ENCODE data around the gene GFY.

GFY gene

DNA sequence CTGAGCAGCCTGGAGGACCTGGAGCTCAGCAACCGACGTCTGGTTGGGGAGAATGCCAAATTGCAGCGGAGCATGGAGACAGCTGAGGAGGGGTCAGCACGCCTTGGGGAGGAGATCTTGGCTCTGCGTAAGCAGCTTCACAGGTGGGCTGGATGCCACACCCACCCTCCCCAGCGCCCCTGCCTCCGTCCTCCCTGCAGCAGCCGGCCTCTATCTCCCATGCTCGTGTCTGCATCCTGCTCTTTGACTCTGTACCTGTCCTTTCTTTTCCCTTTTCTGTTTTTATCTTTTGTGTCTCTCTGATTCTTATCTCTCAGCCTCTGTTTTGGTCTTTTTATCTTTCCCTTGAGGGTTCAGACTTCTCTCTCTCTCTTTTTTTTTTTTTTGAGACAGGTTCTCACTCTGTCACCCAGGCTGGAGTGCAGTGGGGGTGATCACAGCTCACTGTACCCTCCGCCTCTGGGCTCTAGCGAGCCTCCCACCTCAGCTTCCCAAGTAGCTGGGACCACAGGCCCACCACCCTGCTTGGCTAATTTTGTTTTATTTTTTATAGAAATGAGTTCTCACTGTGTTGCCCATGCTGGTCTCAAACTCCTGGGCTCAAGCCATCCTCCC is 27.1 kb upstream of the GFY start:
- no peak overlapping the region for H3K27ac Mint-ChIP-seq
- no peak for ATAC-seq (replicated peaks)
- H3K9me3 Mint-ChIP-seq: no peaks in the 10 kb centered on the region
- H3K36me3 Mint-ChIP-seq: no peaks in the 10 kb centered on the region
- no peak for DNase-seq
- H3K4me1 Mint-ChIP-seq: peaks cover 4 to 25% of the 10 kb centered on the region in 2 donors
- peaks cover 5 to 12% of the 10 kb centered on the region in 2 donors for H3K27me3 Mint-ChIP-seq
- H3K4me3 Mint-ChIP-seq: no peak overlapping the region

DNA sequence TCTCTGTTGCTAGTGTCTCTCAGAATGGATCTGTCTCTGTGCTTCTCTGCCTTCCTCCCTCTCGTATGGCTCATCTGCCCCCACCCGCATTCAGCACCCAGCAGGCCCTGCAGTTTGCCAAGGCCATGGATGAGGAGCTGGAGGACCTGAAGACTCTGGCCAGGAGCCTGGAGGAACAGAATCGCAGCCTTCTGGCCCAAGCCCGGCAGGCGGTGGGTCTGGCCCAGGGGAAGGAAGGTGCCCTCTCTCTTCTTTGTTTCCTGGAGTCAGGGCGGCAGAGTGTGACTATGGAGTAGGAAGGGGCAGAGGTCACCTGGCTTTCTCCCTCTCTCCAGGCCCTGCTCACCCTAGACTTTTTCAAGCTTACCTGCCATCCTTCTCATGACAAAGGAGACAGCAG is 26.3 kb upstream of the GFY start:
- H3K36me3 Mint-ChIP-seq: no peaks in the 10 kb centered on the region
- no peak overlapping the region for H3K4me3 Mint-ChIP-seq
- H3K4me1 Mint-ChIP-seq: peaks cover 10 to 33% of the 10 kb centered on the region in 2 donors
- DNase-seq (no peak), ATAC-seq (replicated peaks) (no peak)
- peaks cover 5 to 12% of the 10 kb centered on the region in 2 donors for H3K27me3 Mint-ChIP-seq
- no peaks in the 10 kb centered on the region for H3K9me3 Mint-ChIP-seq
- no peak overlapping the region for H3K27ac Mint-ChIP-seq

DNA sequence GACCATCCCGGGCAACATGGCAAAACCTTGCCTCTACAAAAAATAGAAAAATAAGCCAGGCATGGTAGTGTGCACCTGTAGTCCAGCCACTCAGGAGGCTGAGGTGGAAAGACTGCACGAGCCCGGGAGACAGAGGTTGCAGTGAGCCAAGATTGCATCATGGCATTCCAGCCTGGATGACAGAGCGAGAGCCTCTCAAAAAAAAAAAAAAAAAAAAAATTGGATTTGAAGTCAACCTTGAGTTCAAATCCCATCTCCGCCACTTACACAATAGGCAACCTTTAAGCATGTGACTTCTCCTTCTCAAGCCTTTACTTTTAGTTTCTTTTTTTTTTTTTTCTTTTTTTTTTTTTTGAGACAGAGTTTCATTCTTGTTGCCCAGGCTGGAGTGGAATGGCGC is 25.2 kb upstream of the GFY start:
- no peak for DNase-seq
- Mint-ChIP-seq H3K27ac (no peak overlapping the region), H3K4me1 (peaks cover 11 to 44% of the 10 kb centered on the region in 2 donors)

GRCh38 chr19:49403404-49404187 is 21.6 kb upstream of the GFY start:
- ATAC-seq (replicated peaks) (peak; percentile 90 to 96), DNase-seq (peak; percentile 46)
- Mint-ChIP-seq H3K9me3 (no peaks in the 10 kb centered on the region), H3K27ac (peak overlapping the region; percentile 84), H3K27me3 (peaks cover 3% of the 10 kb centered on the region in 2 donors), H3K4me3 (peak overlapping the region in 1 of 2 donors; percentile 67), H3K4me1 (peaks cover 22 to 53% of the 10 kb centered on the region in 2 donors), H3K36me3 (no peaks in the 10 kb centered on the region)

More for the DNA sequence above, 25.2 kb upstream of the GFY start:
- peaks cover 5 to 12% of the 10 kb centered on the region in 2 donors for H3K27me3 Mint-ChIP-seq
- no peak overlapping the region for H3K4me3 Mint-ChIP-seq
- no peaks in the 10 kb centered on the region for H3K9me3 Mint-ChIP-seq
- ATAC-seq (replicated peaks): no peak
- no peaks in the 10 kb centered on the region for H3K36me3 Mint-ChIP-seq

GRCh38 chr19:49407079-49407478 is 18.1 kb upstream of the GFY start:
- ATAC-seq (replicated peaks): no peak
- no peaks in the 10 kb centered on the region for H3K27me3 Mint-ChIP-seq
- no peaks in the 10 kb centered on the region for H3K36me3 Mint-ChIP-seq

DNA sequence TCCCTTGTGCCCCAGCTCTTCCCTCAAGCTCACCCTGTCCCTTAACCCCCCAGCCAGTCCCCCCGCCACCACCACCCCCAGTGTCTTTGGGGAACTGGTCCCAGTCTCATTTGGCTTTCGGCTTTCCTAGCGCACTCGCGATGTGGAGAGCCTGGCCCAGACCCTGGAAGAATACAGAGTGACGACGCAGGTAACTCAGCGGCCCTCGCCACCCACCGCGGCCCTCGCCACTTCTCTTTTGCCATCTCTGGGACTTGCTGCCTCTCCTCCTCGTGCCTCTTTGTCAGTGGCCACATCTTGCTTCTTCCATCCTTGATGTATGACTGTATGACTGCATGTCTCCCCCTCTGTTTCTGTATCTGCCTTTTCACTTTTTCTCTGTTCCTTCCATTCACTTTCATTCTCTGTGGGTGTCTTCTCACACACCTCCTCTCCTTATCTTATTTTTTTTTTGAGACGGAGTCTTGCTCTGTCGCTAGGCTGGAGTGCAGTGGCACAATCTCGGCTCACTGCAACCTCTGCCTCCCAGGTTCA is 17.6 kb upstream of the GFY start:
- ATAC-seq (replicated peaks) (no peak), DNase-seq (no peak)
- Mint-ChIP-seq H3K27ac (peak overlapping the region; percentile 0), H3K4me3 (no peak overlapping the region), H3K27me3 (no peaks in the 10 kb centered on the region), H3K9me3 (no peaks in the 10 kb centered on the region), H3K4me1 (peaks cover 48 to 79% of the 10 kb centered on the region in 2 donors), H3K36me3 (no peaks in the 10 kb centered on the region)

More at GRCh38 chr19:49407079-49407478, 18.1 kb upstream of the GFY start:
- no peak overlapping the region for H3K27ac Mint-ChIP-seq
- H3K4me3 Mint-ChIP-seq: no peak overlapping the region
- H3K4me1 Mint-ChIP-seq: peaks cover 44 to 75% of the 10 kb centered on the region in 2 donors
- no peak for DNase-seq
- H3K9me3 Mint-ChIP-seq: no peaks in the 10 kb centered on the region

GRCh38 chr19:49408816-49409440 is 16.3 kb upstream of the GFY start:
- no peaks in the 10 kb centered on the region for H3K9me3 Mint-ChIP-seq
- H3K27me3 Mint-ChIP-seq: no peaks in the 10 kb centered on the region
- no peaks in the 10 kb centered on the region for H3K36me3 Mint-ChIP-seq
- peak overlapping the region; percentile 89 for H3K27ac Mint-ChIP-seq
- DNase-seq: no peak
- ATAC-seq (replicated peaks): peak; percentile 47
- H3K4me3 Mint-ChIP-seq: peak overlapping the region; percentile 44 to 62
- peaks cover 42 to 79% of the 10 kb centered on the region in 2 donors for H3K4me1 Mint-ChIP-seq

DNA sequence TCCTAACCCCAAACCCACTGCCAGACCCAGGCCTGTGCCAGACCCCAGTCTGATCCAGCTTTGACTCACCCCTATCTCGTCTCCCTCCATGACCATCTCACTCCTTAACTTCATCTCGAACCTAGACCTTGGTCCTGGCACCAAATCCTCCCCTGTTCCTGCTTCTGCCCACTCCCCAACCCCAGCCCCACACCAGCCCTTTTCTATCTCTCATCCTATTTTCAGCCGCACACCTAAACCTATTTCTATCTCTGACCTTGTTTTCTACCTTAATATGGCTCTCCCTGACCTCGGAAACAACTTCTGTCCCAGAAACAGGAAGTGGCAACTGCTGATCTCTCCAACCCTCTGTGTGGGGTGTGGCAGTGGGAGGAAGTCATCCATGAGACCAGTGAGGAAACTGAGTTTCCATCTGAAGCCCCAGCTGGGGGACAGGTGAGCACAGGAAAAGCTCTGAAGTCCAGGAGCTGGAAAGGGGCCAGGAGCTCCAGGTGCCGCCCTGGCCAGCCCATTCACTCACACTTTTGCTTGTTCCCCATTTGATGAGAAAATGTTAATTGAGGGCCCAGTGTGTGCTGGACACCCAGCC is 15.7 kb upstream of the GFY start:
- peaks cover 42 to 77% of the 10 kb centered on the region in 2 donors for H3K4me1 Mint-ChIP-seq
- no peaks in the 10 kb centered on the region for H3K27me3 Mint-ChIP-seq
- no peaks in the 10 kb centered on the region for H3K9me3 Mint-ChIP-seq
- DNase-seq (no peak), ATAC-seq (replicated peaks) (peak; percentile 86 to 88)
- H3K27ac Mint-ChIP-seq: peak overlapping the region; percentile 89
- peak overlapping the region; percentile 44 to 62 for H3K4me3 Mint-ChIP-seq
- H3K36me3 Mint-ChIP-seq: no peaks in the 10 kb centered on the region

DNA sequence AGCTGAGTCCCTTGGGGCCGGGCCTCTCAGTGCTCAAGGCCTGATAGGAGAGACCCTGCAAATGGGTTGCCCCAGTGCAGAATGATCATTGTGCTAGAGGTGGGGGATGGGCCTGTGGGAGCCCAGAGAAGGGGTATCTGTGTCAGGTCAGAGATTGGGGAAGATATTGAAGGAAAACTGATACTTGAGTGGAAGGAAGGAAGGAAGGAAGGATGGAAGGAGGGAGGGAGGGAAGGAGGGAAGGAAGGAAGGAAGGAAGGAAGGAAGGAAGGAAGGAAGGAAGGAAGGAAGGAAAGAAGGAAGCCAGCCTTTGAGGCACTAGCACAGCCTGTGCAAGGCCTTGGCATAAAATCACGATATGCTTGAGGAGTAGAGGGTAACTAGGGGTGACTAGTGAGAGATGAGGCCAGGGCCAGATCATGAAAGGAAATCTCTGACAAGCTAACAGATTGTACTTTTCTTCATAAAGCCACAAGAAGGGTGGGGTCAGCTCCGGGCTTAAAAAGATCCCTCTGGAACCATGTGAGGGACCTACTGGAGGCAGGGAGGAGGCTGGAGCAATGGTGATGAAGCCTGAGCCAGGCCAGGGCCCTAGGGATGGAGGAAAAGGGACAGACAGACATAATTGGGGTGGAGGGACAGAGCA is 13.4 kb upstream of the GFY start:
- Mint-ChIP-seq H3K9me3 (no peaks in the 10 kb centered on the region), H3K36me3 (no peaks in the 10 kb centered on the region), H3K27ac (peak overlapping the region; percentile 31), H3K4me3 (no peak overlapping the region), H3K4me1 (peaks cover 46 to 82% of the 10 kb centered on the region in 2 donors), H3K27me3 (peaks cover 0 to 5% of the 10 kb centered on the region in 2 donors)
- ATAC-seq (replicated peaks) (no peak), DNase-seq (no peak)

DNA sequence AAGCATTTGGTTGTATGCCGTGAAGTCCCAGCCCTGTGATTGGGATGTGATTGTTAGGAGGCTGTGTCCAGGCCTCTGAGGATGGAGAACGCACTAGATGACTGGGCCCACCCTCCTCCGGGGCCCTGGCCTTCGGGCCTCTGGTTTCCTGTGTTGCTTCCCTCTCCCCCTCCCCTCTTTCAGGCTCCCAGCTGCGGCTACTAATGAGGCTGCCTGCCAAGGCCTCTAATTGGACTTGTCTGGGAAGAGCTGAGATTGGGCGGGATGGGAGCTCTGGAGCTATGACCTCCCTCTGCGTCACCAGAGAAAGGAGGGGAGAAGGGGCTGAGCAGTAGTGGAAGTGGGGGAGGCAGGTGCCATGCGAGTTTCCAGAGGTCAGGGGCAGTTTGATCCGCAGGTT is 11.8 kb upstream of the GFY start:
- H3K4me3 Mint-ChIP-seq: peak overlapping the region in 1 of 2 donors; percentile 7
- H3K27ac Mint-ChIP-seq: peak overlapping the region; percentile 11
- no peaks in the 10 kb centered on the region for H3K9me3 Mint-ChIP-seq
- peaks cover 12 to 18% of the 10 kb centered on the region in 2 donors for H3K27me3 Mint-ChIP-seq
- ATAC-seq (replicated peaks): no peak
- no peaks in the 10 kb centered on the region for H3K36me3 Mint-ChIP-seq
- H3K4me1 Mint-ChIP-seq: peaks cover 42 to 74% of the 10 kb centered on the region in 2 donors
- DNase-seq: no peak

DNA sequence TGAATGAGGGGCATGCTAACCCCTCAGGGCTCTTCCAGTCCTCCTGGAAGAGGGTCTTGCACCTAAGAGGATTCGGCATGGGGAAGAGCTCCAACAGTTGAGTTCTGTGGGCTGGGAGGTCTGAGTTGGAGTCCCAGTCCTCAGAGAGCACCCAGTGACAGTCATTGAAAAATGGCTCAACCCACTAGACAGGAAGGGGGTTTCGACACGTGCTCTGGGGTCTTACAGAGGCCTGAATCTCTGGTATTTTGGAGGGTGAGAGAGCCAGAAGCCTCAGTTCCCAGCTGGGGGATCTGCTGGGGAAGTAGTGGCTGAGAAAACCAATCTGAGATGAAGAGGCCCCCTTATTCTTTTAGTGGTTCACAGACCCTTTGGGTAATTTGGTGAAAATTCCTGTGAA is 10.9 kb upstream of the GFY start:
- H3K4me3 Mint-ChIP-seq: no peak overlapping the region
- peaks cover 19 to 27% of the 10 kb centered on the region in 2 donors for H3K27me3 Mint-ChIP-seq
- no peak for DNase-seq
- ATAC-seq (replicated peaks): no peak
- no peaks in the 10 kb centered on the region for H3K36me3 Mint-ChIP-seq
- H3K4me1 Mint-ChIP-seq: peaks cover 33 to 64% of the 10 kb centered on the region in 2 donors
- H3K9me3 Mint-ChIP-seq: no peaks in the 10 kb centered on the region
- peak overlapping the region; percentile 37 for H3K27ac Mint-ChIP-seq

DNA sequence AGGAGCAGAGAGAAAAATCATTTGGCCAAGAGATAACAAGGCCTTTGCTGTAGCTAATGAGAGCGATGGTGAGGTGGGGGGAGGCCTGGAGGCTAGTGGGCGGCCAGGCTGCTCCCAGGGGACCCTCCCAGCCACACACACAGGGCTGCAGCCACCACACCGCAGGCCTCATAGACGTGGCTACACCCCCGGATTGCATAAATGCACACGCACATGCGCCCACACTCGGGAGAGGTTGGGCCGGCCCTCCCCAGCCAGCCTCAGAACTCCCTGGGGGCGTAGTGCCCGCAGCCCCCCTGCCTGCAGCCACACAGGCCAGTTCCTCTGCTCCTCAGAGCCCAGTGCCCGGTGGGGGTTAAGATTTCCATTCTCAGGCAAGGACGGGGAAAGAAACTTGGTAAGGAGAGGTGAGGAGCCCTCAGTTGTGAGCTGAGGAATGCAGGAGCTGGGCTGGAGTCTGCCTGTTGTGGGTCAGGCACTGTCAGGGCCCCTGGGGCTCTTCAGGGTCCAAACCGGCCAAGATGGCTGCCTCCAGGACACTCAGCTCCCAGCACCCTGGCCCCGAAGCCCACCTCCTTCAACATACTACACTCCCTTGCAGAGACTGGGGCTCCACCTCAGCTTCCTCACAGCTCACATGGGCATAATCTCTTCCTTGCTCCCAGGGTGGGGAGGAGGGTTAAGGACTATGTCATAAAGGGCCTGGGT is 9.9 kb upstream of the GFY start:
- H3K4me3 Mint-ChIP-seq: peak overlapping the region in 1 of 2 donors; percentile 37
- DNase-seq (peak; percentile 66), ATAC-seq (replicated peaks) (peak; percentile 91)
- no peaks in the 10 kb centered on the region for H3K9me3 Mint-ChIP-seq
- peaks cover 29 to 37% of the 10 kb centered on the region in 2 donors for H3K27me3 Mint-ChIP-seq
- H3K27ac Mint-ChIP-seq: peak overlapping the region; percentile 72
- peaks cover 28 to 57% of the 10 kb centered on the region in 2 donors for H3K4me1 Mint-ChIP-seq
- no peaks in the 10 kb centered on the region for H3K36me3 Mint-ChIP-seq

DNA sequence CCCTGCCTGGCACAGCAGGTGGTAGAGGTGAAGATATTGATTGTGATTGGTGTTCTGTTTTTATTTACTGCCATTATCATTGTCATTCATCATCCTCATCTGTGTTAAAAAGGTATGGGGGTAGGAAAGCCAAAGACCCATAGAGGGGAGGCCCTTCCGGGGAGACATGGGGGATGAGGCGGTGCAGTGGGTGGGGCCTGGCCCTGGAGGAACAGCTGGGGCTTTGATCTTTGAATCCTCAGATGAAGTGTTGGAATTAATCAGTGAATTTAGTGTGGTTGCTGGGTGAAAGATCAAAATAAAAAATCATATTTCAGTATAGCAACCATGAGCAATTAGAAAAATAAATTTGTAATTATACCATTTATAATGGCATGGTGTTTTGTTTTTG is 9.4 kb upstream of the GFY start:
- no peak overlapping the region for H3K27ac Mint-ChIP-seq
- peaks cover 34 to 43% of the 10 kb centered on the region in 2 donors for H3K27me3 Mint-ChIP-seq
- no peak overlapping the region for H3K4me3 Mint-ChIP-seq
- no peak for DNase-seq
- peaks cover 28 to 60% of the 10 kb centered on the region in 2 donors for H3K4me1 Mint-ChIP-seq
- no peaks in the 10 kb centered on the region for H3K9me3 Mint-ChIP-seq
- ATAC-seq (replicated peaks): no peak
- no peaks in the 10 kb centered on the region for H3K36me3 Mint-ChIP-seq
